ENCODE results near the gene PLSCR3. TPM values are rescaled to one million over a fixed set of nuclear protein-coding genes. Genes with fewer than 3 reads are reported as not detected.

PLSCR3 gene
- total RNA-seq, 1 experiment from 2014 or later, result 21.9 TPM

GRCh38 chr17:7340179-7340578 lies 54.1 kb downstream of the PLSCR3 start:
- peaks cover 33% of the 10 kb centered on the region for H3K27me3 Mint-ChIP-seq (ENCODE audit: unreplicated experiment)
- no peaks in the 10 kb centered on the region for H3K9me3 Mint-ChIP-seq (ENCODE audit: low read depth, unreplicated experiment)
- no peak overlapping the region for H3K4me3 Mint-ChIP-seq (ENCODE audit: low read depth, unreplicated experiment)
- intact Hi-C loops (cut with micrococcal nuclease; ENCODE audit: unreplicated experiment), result no loop called here
- DNase-seq, result no peak
- TF ChIP-seq CTCF (IDR thresholded peaks at IDR 0.05; ENCODE audit: unreplicated experiment), result no peak
- CTCF ChIA-PET, result interaction anchor here (1.2 kb wide), 1 partner anchor 11 kb away, joined by 3 read pairs; the partner anchor contains the start of gene NEURL4
- no TSS peak for BruUV-seq (replicated peaks)
- H3K36me3 Mint-ChIP-seq (ENCODE audit: insufficient read depth, unreplicated experiment), result peaks cover 3% of the 10 kb centered on the region
- no peaks in the 10 kb centered on the region for H3K4me1 Mint-ChIP-seq (ENCODE audit: low read depth, unreplicated experiment)
- no peak overlapping the region for H3K27ac Mint-ChIP-seq (ENCODE audit: unreplicated experiment)

Other genes starting within 250 kb of the PLSCR3 start
- gene ASGR1, start 215.2 kb downstream of the PLSCR3 start, total RNA-seq (2022), result 0.26 TPM in 1 of 2 replicates, not detected in the other
- gene DLG4, start 174.7 kb downstream of the PLSCR3 start, total RNA-seq (2022), result 2.0 and 4.6 TPM in 2 replicates
- gene ACADVL, start 174.6 kb downstream of the PLSCR3 start, total RNA-seq (2022), result 552 and 615 TPM in 2 replicates
- gene DVL2, start 160.0 kb downstream of the PLSCR3 start, total RNA-seq (2022), result 44.8 and 45.7 TPM in 2 replicates
- gene PHF23, start 155.1 kb downstream of the PLSCR3 start, total RNA-seq (2022), result 30.2 and 31.6 TPM in 2 replicates
- gene GABARAP, start 152.1 kb downstream of the PLSCR3 start, total RNA-seq (2022), result 183 and 188 TPM in 2 replicates
- gene CTDNEP1, start 142.8 kb downstream of the PLSCR3 start, total RNA-seq (2022), result 85.2 and 85.3 TPM in 2 replicates
- 20.3 and 21.3 TPM in 2 replicates for gene ELP5, start 142.3 kb downstream of the PLSCR3 start, total RNA-seq (2022)
- 266 and 314 TPM in 2 replicates for gene CLDN7, start 132.0 kb downstream of the PLSCR3 start, total RNA-seq (2022)
- gene SLC2A4, start 112.8 kb downstream of the PLSCR3 start, total RNA-seq (2022), result 0.19 and 0.20 TPM in 2 replicates
- gene YBX2, start 99.9 kb downstream of the PLSCR3 start, total RNA-seq (2022), result 0.24 and 0.49 TPM in 2 replicates
- gene EIF5A, start 86.9 kb downstream of the PLSCR3 start, total RNA-seq (2022), result 608 and 648 TPM in 2 replicates
- gene GPS2, start 79.2 kb downstream of the PLSCR3 start, total RNA-seq (2022), result 59.6 and 61.1 TPM in 2 replicates
- gene NEURL4, start 65.2 kb downstream of the PLSCR3 start, total RNA-seq (2022), result 31.9 and 33.0 TPM in 2 replicates
- 4.1 TPM in 1 of 2 replicates, not detected in the other for gene ACAP1, start 58.0 kb downstream of the PLSCR3 start, total RNA-seq (2022)
- 8.5 and 9.9 TPM in 2 replicates for gene KCTD11, start 42.4 kb downstream of the PLSCR3 start, total RNA-seq (2022)
- not detected in 2 replicates for gene TMEM95, start 39.4 kb downstream of the PLSCR3 start, total RNA-seq (2022)
- 7.0 and 8.6 TPM in 2 replicates for gene TNK1, start 13.4 kb downstream of the PLSCR3 start, total RNA-seq (2022)
- 47.8 and 51.5 TPM in 2 replicates for gene TMEM256, start 9.6 kb upstream of the PLSCR3 start, total RNA-seq (2022)
- gene NLGN2, start 13.3 kb upstream of the PLSCR3 start, total RNA-seq (2022), result 13.9 and 14.6 TPM in 2 replicates
- not detected in 2 replicates for gene SPEM1, start 25.8 kb upstream of the PLSCR3 start, total RNA-seq (2022)
- gene SPEM2, start 31.1 kb upstream of the PLSCR3 start, total RNA-seq (2022), result not detected in 2 replicates
- not detected in 2 replicates for gene SPEM3, start 34.3 kb upstream of the PLSCR3 start, total RNA-seq (2022)
- 8.5 TPM in 2 replicates for gene TMEM102, start 40.9 kb upstream of the PLSCR3 start, total RNA-seq (2022)
- gene FGF11, start 45.0 kb upstream of the PLSCR3 start, total RNA-seq (2022), result 1.2 and 2.1 TPM in 2 replicates
- gene CHRNB1, start 50.5 kb upstream of the PLSCR3 start, total RNA-seq (2022), result 2.4 and 3.0 TPM in 2 replicates
- 27.2 and 28.1 TPM in 2 replicates for gene ZBTB4, start 85.1 kb upstream of the PLSCR3 start, total RNA-seq (2022)
- gene SLC35G6, start 86.9 kb upstream of the PLSCR3 start, total RNA-seq (2022), result not detected in 2 replicates
- 89.0 and 99.3 TPM in 2 replicates for gene POLR2A, start 89.8 kb upstream of the PLSCR3 start, total RNA-seq (2022)
- gene TNFSF12, start 154.5 kb upstream of the PLSCR3 start, total RNA-seq (2022), result 7.7 and 8.4 TPM in 2 replicates
- gene TNFSF13, start 164.2 kb upstream of the PLSCR3 start, total RNA-seq (2022), result 19.7 and 25.7 TPM in 2 replicates
- gene SENP3, start 167.4 kb upstream of the PLSCR3 start, total RNA-seq (2022), result 52.0 and 54.3 TPM in 2 replicates
- 28.6 and 50.0 TPM in 2 replicates for gene CD68, start 185.1 kb upstream of the PLSCR3 start, total RNA-seq (2022)
- gene MPDU1, start 189.3 kb upstream of the PLSCR3 start, total RNA-seq (2022), result 34.6 and 36.3 TPM in 2 replicates
- gene SOX15, start 195.6 kb upstream of the PLSCR3 start, total RNA-seq (2022), result not detected in 2 replicates
- 30.3 and 30.9 TPM in 2 replicates for gene FXR2, start 220.4 kb upstream of the PLSCR3 start, total RNA-seq (2022)
- gene SAT2, start 233.3 kb upstream of the PLSCR3 start, total RNA-seq (2022), result 15.9 and 16.6 TPM in 2 replicates
- gene SHBG, start 235.6 kb upstream of the PLSCR3 start, total RNA-seq (2022), result 0.39 TPM in 1 of 2 replicates, not detected in the other

Measured in Calu3 (cell line).